HepG2 (cell line): ENCODE data around the gene RBM5. TPM values are rescaled to one million over a fixed set of nuclear protein-coding genes. Genes with fewer than 3 reads are reported as not detected.

Experiments
- HMGA1 ChIP-seq: sonication (generic); formaldehyde crosslinking; conservative IDR thresholded peaks from 2 replicates; pipeline ENCODE4 v1.4.0; 2020; ENCODE audit warnings: missing genetic modification reagents
- HNRNPL ChIP-seq: fragments of 200-400 bp; formaldehyde crosslinking; IDR thresholded peaks from 2 replicates; pipeline ENCODE4 v1.6.1; 2017; ENCODE audit warnings: mild to moderate bottlenecking, low read depth, low read length
- KAT8 ChIP-seq: IDR thresholded peaks from 2 replicates; pipeline ENCODE4 v1.6.1; 2016; ENCODE audit warnings: missing genetic modification reagents, missing compliant biosample characterization
- NFIC ChIP-seq: IDR thresholded peaks from 2 replicates; pipeline ENCODE4 v1.6.1; 2012; ENCODE audit warnings: mild to moderate bottlenecking, low read length, inconsistent platforms
- PAWR ChIP-seq: sonication (generic); formaldehyde crosslinking; IDR thresholded peaks from 2 replicates; pipeline ENCODE4 v1.4.0; 2020; ENCODE audit warnings: missing genetic modification reagents, mild to moderate bottlenecking, borderline replicate concordance
- ZNF225 ChIP-seq: sonication (generic); formaldehyde crosslinking; IDR thresholded peaks from 2 replicates; pipeline ENCODE4 v1.4.0; 2020; ENCODE audit warnings: mild to moderate bottlenecking, missing genetic modification reagents
- ZNF572 ChIP-seq: sonication (generic); formaldehyde crosslinking; IDR thresholded peaks from 2 replicates; pipeline ENCODE4 v1.5.1; 2020; ENCODE audit warnings: mild to moderate bottlenecking, missing genetic modification reagents
- ZNF768 ChIP-seq: sonication (generic); formaldehyde crosslinking; IDR thresholded peaks from 2 replicates; pipeline ENCODE4 v1.4.0; 2020; ENCODE audit warnings: missing genetic modification reagents
- polyA plus RNA-seq, 8 experiments: library from polyadenylated mRNA; depleted of rRNA in 3 of 8; stranded (reverse) in 7 of 8; unstranded in 1 of 8; fragments of >200 nt; fragmentation: Illumina TruSeq in 4 of 8; extraction: Trizol in 4 of 8; gene quantifications; 2 replicates each; pipeline versions ENCODE4 v1.2.1 to v1.2.3, GENCODE V29; 2011 to 2016; ENCODE audit warnings: low read depth in 4 of 8, missing spikeins in 1 of 8, mixed read lengths in 1 of 8; ENCODE audit not compliant: insufficient read depth in 1 of 8
- total RNA-seq, 5 experiments: library from RNA; depleted of rRNA; stranded (reverse); fragments of >200 nt; fragmentation: Illumina TruSeq; extraction: Trizol; gene quantifications; 2 replicates each; pipeline ENCODE4 v1.2.3, GENCODE V29; 2016; ENCODE audit warnings: low read depth in 1 of 5
- TF ChIP-seq, protein P1 (sequence below), 2 experiments: sonication (generic) in 1 of 2; formaldehyde crosslinking in 1 of 2; IDR thresholded peaks; 2 replicates each; pipeline versions ENCODE4 v1.6.1 to v1.9.0; 2014 to 2022; ENCODE audit warnings: antibody characterized with exemption in 1 of 2, borderline replicate concordance in 1 of 2, inconsistent platforms in 1 of 2, low read depth in 1 of 2, missing genetic modification reagents in 1 of 2
- TF ChIP-seq, protein P2 (sequence below): sonication (generic); formaldehyde crosslinking; IDR thresholded peaks from 2 replicates; pipeline ENCODE4 v1.5.0; 2020; ENCODE audit warnings: mild to moderate bottlenecking, missing genetic modification reagents, moderate library complexity
- TF ChIP-seq, protein P3 (sequence below): sonication (generic); formaldehyde crosslinking; IDR thresholded peaks from 2 replicates; pipeline ENCODE4 v1.5.1; 2020; ENCODE audit warnings: missing genetic modification reagents, mild to moderate bottlenecking, borderline replicate concordance
- TF ChIP-seq, protein P4 (sequence below): sonication (generic); formaldehyde crosslinking; conservative IDR thresholded peaks from 2 replicates; pipeline ENCODE4 v1.8.1; 2023; ENCODE audit warnings: missing genetic modification reagents
- TF ChIP-seq, protein P5 (sequence below): sonication (generic); formaldehyde crosslinking; IDR thresholded peaks from 2 replicates; pipeline ENCODE4 v1.5.0; 2020; ENCODE audit warnings: mild to moderate bottlenecking, missing genetic modification reagents, borderline replicate concordance

The RBM5 gene
- total and polyA plus RNA-seq, 2 of the 13 experiments (the other 11 are each of a cell fraction or from before 2014, with no cell fraction given) = 106 to 204 TPM

DNA sequence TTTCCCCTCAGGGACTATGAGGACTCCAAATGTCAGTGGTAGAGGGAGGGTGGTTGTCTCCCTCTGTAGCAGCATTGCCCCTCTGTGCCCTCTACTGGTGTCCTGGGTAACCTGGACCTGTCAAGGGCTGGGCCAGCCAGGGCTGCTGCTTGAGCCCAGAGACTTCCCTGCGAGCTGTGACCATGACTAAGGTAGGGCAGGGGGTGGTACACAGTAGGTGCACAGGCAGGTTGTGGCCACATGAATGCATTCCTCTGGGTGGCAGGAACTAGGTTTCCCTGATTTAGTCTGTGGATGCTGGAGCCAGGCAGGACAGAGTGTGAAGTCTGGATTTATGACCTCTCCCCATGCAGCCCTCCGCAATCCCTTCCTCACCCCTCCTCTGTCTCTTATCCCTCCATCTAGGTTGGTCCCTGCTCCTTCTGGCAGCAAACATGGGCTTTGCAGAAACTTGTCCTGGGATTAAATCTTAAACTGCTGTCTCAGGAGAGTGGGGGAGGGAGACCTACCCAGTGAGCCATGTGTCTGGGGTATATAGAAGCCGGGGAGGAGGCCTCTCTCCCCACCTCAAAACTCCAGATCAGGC, 57.7 kb downstream of the RBM5 start (continued):
- TF ChIP-seq, protein P1, sequence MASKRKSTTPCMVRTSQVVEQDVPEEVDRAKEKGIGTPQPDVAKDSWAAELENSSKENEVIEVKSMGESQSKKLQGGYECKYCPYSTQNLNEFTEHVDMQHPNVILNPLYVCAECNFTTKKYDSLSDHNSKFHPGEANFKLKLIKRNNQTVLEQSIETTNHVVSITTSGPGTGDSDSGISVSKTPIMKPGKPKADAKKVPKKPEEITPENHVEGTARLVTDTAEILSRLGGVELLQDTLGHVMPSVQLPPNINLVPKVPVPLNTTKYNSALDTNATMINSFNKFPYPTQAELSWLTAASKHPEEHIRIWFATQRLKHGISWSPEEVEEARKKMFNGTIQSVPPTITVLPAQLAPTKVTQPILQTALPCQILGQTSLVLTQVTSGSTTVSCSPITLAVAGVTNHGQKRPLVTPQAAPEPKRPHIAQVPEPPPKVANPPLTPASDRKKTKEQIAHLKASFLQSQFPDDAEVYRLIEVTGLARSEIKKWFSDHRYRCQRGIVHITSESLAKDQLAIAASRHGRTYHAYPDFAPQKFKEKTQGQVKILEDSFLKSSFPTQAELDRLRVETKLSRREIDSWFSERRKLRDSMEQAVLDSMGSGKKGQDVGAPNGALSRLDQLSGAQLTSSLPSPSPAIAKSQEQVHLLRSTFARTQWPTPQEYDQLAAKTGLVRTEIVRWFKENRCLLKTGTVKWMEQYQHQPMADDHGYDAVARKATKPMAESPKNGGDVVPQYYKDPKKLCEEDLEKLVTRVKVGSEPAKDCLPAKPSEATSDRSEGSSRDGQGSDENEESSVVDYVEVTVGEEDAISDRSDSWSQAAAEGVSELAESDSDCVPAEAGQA (IDR thresholded peaks at IDR 0.05; ENCODE audit: low read depth) = no peak
- TF ChIP-seq, protein P1 (CRISPR knock-in tag; IDR thresholded peaks at IDR 0.05; ENCODE audit: borderline replicate concordance) = no peak
- TF ChIP-seq KAT8 = no peak
- no peak for TF ChIP-seq PAWR
- TF ChIP-seq, protein P2, sequence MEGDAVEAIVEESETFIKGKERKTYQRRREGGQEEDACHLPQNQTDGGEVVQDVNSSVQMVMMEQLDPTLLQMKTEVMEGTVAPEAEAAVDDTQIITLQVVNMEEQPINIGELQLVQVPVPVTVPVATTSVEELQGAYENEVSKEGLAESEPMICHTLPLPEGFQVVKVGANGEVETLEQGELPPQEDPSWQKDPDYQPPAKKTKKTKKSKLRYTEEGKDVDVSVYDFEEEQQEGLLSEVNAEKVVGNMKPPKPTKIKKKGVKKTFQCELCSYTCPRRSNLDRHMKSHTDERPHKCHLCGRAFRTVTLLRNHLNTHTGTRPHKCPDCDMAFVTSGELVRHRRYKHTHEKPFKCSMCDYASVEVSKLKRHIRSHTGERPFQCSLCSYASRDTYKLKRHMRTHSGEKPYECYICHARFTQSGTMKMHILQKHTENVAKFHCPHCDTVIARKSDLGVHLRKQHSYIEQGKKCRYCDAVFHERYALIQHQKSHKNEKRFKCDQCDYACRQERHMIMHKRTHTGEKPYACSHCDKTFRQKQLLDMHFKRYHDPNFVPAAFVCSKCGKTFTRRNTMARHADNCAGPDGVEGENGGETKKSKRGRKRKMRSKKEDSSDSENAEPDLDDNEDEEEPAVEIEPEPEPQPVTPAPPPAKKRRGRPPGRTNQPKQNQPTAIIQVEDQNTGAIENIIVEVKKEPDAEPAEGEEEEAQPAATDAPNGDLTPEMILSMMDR (CRISPR knock-in tag) = peak; percentile 54
- TF ChIP-seq, protein P3, sequence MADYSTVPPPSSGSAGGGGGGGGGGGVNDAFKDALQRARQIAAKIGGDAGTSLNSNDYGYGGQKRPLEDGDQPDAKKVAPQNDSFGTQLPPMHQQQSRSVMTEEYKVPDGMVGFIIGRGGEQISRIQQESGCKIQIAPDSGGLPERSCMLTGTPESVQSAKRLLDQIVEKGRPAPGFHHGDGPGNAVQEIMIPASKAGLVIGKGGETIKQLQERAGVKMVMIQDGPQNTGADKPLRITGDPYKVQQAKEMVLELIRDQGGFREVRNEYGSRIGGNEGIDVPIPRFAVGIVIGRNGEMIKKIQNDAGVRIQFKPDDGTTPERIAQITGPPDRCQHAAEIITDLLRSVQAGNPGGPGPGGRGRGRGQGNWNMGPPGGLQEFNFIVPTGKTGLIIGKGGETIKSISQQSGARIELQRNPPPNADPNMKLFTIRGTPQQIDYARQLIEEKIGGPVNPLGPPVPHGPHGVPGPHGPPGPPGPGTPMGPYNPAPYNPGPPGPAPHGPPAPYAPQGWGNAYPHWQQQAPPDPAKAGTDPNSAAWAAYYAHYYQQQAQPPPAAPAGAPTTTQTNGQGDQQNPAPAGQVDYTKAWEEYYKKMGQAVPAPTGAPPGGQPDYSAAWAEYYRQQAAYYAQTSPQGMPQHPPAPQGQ (CRISPR knock-in tag) = no peak
- no peak for TF ChIP-seq HMGA1 (CRISPR knock-in tag)
- no peak for TF ChIP-seq NFIC
- TF ChIP-seq, protein P4, sequence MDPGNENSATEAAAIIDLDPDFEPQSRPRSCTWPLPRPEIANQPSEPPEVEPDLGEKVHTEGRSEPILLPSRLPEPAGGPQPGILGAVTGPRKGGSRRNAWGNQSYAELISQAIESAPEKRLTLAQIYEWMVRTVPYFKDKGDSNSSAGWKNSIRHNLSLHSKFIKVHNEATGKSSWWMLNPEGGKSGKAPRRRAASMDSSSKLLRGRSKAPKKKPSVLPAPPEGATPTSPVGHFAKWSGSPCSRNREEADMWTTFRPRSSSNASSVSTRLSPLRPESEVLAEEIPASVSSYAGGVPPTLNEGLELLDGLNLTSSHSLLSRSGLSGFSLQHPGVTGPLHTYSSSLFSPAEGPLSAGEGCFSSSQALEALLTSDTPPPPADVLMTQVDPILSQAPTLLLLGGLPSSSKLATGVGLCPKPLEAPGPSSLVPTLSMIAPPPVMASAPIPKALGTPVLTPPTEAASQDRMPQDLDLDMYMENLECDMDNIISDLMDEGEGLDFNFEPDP (CRISPR knock-in tag) = no peak
- no peak for TF ChIP-seq ZNF225 (CRISPR knock-in tag)
- no peak for TF ChIP-seq HNRNPL
- TF ChIP-seq ZNF768 (CRISPR knock-in tag) = peak; percentile 41; the same call in 1 of the 2 replicates
- no peak for TF ChIP-seq ZNF572 (CRISPR knock-in tag)
- TF ChIP-seq, protein P5, sequence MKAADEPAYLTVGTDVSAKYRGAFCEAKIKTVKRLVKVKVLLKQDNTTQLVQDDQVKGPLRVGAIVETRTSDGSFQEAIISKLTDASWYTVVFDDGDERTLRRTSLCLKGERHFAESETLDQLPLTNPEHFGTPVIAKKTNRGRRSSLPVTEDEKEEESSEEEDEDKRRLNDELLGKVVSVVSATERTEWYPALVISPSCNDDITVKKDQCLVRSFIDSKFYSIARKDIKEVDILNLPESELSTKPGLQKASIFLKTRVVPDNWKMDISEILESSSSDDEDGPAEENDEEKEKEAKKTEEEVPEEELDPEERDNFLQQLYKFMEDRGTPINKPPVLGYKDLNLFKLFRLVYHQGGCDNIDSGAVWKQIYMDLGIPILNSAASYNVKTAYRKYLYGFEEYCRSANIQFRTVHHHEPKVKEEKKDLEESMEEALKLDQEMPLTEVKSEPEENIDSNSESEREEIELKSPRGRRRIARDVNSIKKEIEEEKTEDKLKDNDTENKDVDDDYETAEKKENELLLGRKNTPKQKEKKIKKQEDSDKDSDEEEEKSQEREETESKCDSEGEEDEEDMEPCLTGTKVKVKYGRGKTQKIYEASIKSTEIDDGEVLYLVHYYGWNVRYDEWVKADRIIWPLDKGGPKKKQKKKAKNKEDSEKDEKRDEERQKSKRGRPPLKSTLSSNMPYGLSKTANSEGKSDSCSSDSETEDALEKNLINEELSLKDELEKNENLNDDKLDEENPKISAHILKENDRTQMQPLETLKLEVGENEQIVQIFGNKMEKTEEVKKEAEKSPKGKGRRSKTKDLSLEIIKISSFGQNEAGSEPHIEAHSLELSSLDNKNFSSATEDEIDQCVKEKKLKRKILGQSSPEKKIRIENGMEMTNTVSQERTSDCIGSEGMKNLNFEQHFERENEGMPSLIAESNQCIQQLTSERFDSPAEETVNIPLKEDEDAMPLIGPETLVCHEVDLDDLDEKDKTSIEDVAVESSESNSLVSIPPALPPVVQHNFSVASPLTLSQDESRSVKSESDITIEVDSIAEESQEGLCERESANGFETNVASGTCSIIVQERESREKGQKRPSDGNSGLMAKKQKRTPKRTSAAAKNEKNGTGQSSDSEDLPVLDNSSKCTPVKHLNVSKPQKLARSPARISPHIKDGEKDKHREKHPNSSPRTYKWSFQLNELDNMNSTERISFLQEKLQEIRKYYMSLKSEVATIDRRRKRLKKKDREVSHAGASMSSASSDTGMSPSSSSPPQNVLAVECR (CRISPR knock-in tag) = no peak
